ENCODE measurements around the gene SOX12. TPM values are rescaled to one million over a fixed set of nuclear protein-coding genes. Genes with fewer than 3 reads are reported as not detected.
A peak's percentile ranks its signal among the peaks of the same experiment; 100 is the strongest.

SOX12 gene
- polyA plus RNA-seq, 1 donor (not counting 4 experiments of a cell fraction or from before 2014, with no cell fraction given) = 1.9 TPM

DNA sequence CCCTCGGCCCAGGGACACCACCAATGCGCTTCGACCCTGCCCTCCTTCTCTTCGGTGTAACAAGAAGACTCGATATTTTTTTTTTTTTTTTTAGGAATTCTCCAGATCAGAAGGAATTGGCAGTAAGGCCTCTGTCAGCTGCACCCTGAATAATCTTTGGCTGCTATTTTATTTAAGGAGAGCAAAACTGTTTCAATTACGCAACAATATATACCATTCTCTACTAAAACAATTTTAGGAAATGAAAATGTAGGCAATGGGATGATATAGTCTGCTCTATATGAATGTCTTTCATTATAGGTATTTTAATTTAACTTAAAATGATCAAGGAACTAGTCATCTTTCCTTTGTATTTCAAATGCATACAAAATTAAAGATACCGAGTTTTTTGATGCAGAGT lies 14.7 kb upstream of the SOX12 start:
- no peak overlapping the region for H3K4me3 ChIP-seq (ENCODE audit: control insufficient read depth in 2 of 3, extremely low read depth in 1 of 3, insufficient read depth in 2 of 3, low read depth in 1 of 3, low read length in 3 of 3)
- DNase-seq (ENCODE audit: low read depth, low spot score) = no peak
- peaks cover 4% of the 10 kb centered on the region for H3K9me1 ChIP-seq (ENCODE audit: control insufficient read depth, extremely low read depth, insufficient read depth, low read length)
- H2AFZ ChIP-seq (ENCODE audit: control insufficient read depth, low read length) = no peak overlapping the region
- peaks cover 2% of the 10 kb centered on the region for H3K9me3 ChIP-seq (ENCODE audit: control insufficient read depth, low read depth, low read length)
- FAIRE-seq = no peak
- no peaks in the 10 kb centered on the region for H3K27me3 ChIP-seq (ENCODE audit: control insufficient read depth, extremely low read depth, insufficient read depth, low read length)
- dilution Hi-C loops (cut with MboI; ENCODE audit: extremely low pct_ligation_motif_present, low sequenced_read_pairs) = no loop called here
- TF ChIP-seq, protein P1, sequence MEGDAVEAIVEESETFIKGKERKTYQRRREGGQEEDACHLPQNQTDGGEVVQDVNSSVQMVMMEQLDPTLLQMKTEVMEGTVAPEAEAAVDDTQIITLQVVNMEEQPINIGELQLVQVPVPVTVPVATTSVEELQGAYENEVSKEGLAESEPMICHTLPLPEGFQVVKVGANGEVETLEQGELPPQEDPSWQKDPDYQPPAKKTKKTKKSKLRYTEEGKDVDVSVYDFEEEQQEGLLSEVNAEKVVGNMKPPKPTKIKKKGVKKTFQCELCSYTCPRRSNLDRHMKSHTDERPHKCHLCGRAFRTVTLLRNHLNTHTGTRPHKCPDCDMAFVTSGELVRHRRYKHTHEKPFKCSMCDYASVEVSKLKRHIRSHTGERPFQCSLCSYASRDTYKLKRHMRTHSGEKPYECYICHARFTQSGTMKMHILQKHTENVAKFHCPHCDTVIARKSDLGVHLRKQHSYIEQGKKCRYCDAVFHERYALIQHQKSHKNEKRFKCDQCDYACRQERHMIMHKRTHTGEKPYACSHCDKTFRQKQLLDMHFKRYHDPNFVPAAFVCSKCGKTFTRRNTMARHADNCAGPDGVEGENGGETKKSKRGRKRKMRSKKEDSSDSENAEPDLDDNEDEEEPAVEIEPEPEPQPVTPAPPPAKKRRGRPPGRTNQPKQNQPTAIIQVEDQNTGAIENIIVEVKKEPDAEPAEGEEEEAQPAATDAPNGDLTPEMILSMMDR (optimal IDR thresholded peaks at IDR 0.05 in 1 of 3, IDR thresholded peaks at IDR 0.05 in 1 of 3, conservative IDR thresholded peaks at IDR 0.05 in 1 of 3; ENCODE audit: extremely low read depth in 1 of 3, insufficient read depth in 2 of 3, low read length in 3 of 3) = no peak
- no peak for TF ChIP-seq EZH2 (IDR thresholded peaks at IDR 0.05; ENCODE audit: low read length)
- peaks cover 48% of the 10 kb centered on the region for H3K4me1 ChIP-seq (ENCODE audit: control insufficient read depth, extremely low read depth, insufficient read depth, low read length)
- H4K20me1 ChIP-seq (ENCODE audit: control insufficient read depth, extremely low read depth, insufficient read depth, low read length) = peaks cover 2% of the 10 kb centered on the region
- H3K36me3 ChIP-seq (ENCODE audit: control insufficient read depth in 2 of 2, extremely low read depth in 1 of 2, insufficient read depth in 2 of 2, low read length in 2 of 2) = no peaks in the 10 kb centered on the region
- H3K9ac ChIP-seq (ENCODE audit: control insufficient read depth, extremely low read depth, insufficient read depth, low read length) = no peak overlapping the region
- no peak overlapping the region for H3K4me2 ChIP-seq (ENCODE audit: control insufficient read depth, extremely low read depth, insufficient read depth, low read depth, low read length)
- H3K27ac ChIP-seq (ENCODE audit: control insufficient read depth, insufficient read depth, low read length) = no peak overlapping the region
- H3K79me2 ChIP-seq (ENCODE audit: control insufficient read depth, insufficient read depth, low read length) = no peaks in the 10 kb centered on the region

DNA sequence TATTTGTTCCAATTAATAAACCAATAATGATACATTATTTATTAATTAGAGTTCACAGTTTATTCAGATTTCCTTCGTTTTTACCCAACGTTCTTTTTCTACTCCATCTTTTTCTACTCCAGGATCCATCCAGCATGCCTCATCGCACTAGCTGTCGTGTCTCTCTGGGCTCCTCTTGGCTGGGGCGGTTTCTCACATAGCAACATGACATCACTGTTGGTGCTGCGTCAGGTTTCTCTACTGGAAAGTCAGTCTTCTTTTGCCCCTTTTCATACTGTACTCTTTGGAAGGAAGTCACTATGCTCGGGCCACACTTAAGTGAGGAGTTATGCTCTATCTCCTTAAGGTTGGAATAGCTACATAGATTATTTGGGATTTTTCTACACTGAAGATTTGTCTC lies 13.7 kb upstream of the SOX12 start:
- no peaks in the 10 kb centered on the region for H3K36me3 ChIP-seq (ENCODE audit: control insufficient read depth in 2 of 2, extremely low read depth in 1 of 2, insufficient read depth in 2 of 2, low read length in 2 of 2)
- peaks cover 4% of the 10 kb centered on the region for H3K9me1 ChIP-seq (ENCODE audit: control insufficient read depth, extremely low read depth, insufficient read depth, low read length)
- peaks cover 2% of the 10 kb centered on the region for H4K20me1 ChIP-seq (ENCODE audit: control insufficient read depth, extremely low read depth, insufficient read depth, low read length)
- peaks cover 2% of the 10 kb centered on the region for H3K9me3 ChIP-seq (ENCODE audit: control insufficient read depth, low read depth, low read length)
- H3K27ac ChIP-seq (ENCODE audit: control insufficient read depth, insufficient read depth, low read length) = peak overlapping the region; percentile 62
- TF ChIP-seq EZH2 (IDR thresholded peaks at IDR 0.05; ENCODE audit: low read length) = no peak
- TF ChIP-seq, protein P1 (optimal IDR thresholded peaks at IDR 0.05 in 1 of 3, IDR thresholded peaks at IDR 0.05 in 1 of 3, conservative IDR thresholded peaks at IDR 0.05 in 1 of 3; ENCODE audit: extremely low read depth in 1 of 3, insufficient read depth in 2 of 3, low read length in 3 of 3) = no peak
- H3K9ac ChIP-seq (ENCODE audit: control insufficient read depth, extremely low read depth, insufficient read depth, low read length) = no peak overlapping the region
- dilution Hi-C loops (cut with MboI; ENCODE audit: extremely low pct_ligation_motif_present, low sequenced_read_pairs) = no loop called here
- no peaks in the 10 kb centered on the region for H3K27me3 ChIP-seq (ENCODE audit: control insufficient read depth, extremely low read depth, insufficient read depth, low read length)
- H3K4me2 ChIP-seq (ENCODE audit: control insufficient read depth, extremely low read depth, insufficient read depth, low read depth, low read length) = peak overlapping the region; percentile 63
- H3K79me2 ChIP-seq (ENCODE audit: control insufficient read depth, insufficient read depth, low read length) = no peaks in the 10 kb centered on the region
- H2AFZ ChIP-seq (ENCODE audit: control insufficient read depth, low read length) = no peak overlapping the region
- peaks cover 53% of the 10 kb centered on the region for H3K4me1 ChIP-seq (ENCODE audit: control insufficient read depth, extremely low read depth, insufficient read depth, low read length)
- H3K4me3 ChIP-seq (ENCODE audit: control insufficient read depth in 2 of 3, extremely low read depth in 1 of 3, insufficient read depth in 2 of 3, low read depth in 1 of 3, low read length in 3 of 3) = no peak overlapping the region
- DNase-seq (ENCODE audit: low read depth, low spot score) (no peak), FAIRE-seq (no peak)
